HG03558 (cell line): ENCODE measurements around the gene PARVB.

Source experiments
- ATAC-seq: cut with Tn5 transposase; IDR thresholded peaks from one replicate; pipeline ENCODE4 v1.9.1; 2021; ENCODE audit warnings: moderate number of reproducible peaks; ENCODE audit not compliant: unreplicated experiment; ENCODE audit errors: extremely low read depth

Gene PARVB, protein sequence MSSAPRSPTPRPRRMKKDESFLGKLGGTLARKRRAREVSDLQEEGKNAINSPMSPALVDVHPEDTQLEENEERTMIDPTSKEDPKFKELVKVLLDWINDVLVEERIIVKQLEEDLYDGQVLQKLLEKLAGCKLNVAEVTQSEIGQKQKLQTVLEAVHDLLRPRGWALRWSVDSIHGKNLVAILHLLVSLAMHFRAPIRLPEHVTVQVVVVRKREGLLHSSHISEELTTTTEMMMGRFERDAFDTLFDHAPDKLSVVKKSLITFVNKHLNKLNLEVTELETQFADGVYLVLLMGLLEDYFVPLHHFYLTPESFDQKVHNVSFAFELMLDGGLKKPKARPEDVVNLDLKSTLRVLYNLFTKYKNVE

DNA sequence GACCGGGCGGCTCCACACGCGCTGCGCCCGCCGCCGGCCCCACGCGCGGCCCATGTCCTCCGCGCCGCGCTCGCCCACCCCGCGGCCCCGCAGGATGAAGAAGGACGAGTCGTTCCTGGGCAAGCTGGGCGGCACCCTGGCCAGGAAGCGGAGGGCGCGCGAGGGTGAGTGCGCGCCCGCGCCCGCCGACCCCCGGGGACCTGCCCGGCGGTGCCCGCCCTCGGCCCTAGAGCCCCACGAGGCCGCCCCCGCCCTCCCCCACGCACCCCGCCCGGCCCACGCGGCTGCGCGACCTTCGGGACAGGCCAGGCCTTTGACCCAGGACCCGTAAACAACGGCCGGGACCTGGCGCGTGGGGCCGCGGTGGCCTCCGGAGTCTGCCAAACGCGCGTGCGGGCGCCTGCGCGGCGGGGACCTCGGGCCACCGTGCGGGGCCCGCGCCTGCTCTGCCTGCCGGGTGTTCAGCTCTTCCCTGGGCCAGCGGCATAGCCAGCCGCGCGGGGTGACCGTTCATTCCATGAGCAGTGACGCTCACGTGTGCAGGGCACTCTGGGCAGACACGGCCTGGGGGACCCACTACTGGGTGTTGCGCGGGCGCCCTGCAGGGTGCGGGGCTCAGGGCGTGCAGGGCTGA is at the start of gene PARVB:
TSS of gene PARVB (plus strand) at position 15 of the 634 bp plus-strand sequence. CDS start at position 53, 38 bp downstream.
- no peak for ATAC-seq

DNA sequence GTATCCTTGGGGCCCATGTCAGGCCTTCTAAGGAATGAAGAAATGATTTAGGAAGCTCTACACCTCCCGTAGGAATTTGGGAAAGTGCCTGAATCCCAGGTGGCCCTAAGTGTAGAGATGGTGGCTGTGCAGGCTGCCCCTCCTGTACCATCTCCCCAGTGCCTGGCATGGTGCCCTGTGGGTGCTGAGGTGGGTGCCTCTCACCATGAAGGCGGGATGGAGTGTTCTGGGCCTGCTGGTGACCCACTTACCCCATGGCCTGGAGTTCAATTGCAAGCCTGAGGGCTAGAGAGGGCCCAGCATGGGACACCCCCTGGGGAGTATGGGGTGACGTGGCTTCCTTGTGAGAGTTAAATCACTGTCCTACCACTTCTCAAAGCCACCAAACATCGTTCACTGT is 49.1 kb upstream of the PARVB start:
- no peak for ATAC-seq

DNA sequence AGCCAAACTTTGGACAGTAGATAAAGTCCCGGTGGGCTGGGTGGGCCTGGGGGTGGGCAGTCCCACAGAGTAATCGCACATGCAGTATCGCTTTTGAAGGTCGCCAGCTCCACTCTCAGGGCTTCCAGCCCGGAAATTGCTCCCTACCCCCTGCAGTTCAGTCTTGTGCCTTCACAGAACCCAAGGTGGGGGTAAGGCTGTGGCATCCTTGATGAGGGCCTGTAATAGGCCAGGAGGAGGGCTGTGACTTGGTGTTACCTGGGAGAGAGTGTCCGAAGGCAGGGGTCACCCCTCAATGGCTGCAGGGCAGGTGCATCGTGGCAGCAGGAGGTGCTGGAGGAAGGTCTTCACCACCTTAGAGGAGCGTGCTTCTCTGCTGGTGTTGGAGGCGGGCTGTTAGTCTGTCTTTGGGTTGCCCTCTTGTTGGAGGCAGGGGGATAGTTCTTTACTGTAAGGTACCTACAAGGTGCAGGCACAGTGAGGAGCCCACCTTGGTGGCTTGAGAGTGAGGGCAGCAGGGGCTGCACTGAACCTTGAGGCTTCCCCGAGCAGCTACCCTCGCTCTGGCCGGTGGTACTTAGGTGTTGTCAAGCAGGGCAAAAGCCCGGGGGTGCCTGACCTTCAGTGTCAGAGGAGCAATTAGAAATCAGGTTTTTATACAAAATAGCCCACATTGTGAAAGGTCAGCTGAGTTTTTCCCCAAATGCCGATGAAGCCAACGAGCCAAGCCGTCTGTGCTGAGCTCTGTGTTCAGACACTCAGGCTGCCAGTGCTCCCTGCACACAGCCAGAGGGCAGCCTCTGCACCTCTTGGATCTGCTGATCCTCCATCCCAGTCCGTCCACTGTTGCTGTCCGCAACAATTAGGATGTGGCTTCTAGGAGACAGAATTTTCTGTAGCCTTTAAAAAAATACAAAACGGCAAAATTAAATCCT is 47.0 kb upstream of the PARVB start:
- ATAC-seq = no peak

DNA sequence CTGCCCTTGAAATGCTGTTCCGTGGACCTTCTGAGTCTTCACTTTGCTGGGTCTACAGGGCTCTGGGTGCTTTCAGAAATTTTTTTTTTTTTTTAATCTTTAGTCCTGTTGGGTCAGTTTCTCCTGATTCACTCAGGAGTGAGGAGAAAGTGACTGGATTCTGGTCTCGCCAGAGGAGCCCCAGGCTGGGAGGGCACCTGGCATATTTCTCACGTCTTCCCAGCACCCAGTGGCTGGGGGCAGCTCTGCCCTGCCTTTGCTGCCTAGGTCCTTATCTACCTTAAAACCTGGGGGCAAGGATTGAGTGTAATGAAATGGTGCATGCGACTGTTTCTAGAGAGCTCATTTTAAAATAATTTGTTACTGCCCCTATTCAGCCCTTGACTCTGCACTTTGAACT is 45.5 kb upstream of the PARVB start:
- ATAC-seq = no peak

DNA sequence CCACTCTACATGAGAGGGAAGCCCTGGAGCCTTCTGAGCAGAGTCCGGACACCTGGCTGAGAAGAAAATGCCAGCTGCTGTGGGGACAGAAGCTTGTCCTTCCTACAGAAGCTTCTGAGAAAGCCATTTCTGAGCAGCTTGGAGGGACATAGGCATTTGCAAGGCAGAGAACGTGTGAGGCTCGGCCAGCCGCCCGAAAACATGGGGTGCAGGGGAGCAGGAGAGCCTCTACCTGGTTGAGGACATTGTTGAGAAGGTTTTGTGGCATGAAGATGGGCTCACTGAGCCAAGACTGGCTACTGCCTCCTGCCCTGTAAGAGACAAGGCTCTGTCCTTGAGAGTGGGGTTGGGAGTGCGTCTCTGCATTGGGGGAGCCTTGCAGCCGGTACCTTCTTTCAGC is 43.5 kb upstream of the PARVB start:
- no peak for ATAC-seq

DNA sequence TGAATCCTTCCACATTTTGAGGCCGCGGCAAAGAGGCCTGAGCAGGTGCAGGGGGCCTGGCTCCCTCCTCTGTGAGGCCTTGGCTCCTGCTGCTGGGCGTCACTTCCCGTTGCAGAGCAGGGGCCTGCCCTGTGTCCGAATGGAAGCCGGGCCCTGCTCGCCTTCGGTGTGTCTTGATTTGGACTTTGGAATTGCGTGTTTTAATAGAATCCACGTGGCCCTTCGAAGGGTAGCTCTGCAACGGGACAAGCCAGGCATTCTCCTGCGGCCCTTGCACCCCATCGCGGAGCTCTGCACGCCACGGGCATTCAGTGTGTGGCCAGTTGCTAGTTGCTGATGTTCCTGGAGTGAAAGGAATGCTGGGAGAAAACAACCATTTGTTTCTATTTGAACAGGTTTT is 43.1 kb upstream of the PARVB start:
- no peak for ATAC-seq

DNA sequence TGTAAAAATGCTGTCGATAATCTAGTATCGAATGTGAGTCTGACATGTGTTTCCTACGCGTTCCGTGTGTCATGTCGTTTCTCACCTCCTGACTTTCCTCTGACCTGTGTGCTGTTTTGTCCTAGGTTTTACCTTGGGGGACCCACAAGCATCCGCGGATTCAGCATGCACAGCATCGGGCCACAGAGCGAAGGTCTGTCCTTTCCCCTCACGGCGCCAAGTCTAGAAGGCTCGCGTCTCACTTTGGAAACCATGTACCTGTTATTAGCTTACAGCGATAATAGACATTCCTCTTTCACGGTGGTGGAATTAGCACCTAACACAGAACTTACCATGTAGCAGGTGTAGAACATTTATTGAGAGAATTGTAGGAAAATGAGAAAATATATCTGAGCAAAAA is 40.3 kb upstream of the PARVB start:
- ATAC-seq = no peak

DNA sequence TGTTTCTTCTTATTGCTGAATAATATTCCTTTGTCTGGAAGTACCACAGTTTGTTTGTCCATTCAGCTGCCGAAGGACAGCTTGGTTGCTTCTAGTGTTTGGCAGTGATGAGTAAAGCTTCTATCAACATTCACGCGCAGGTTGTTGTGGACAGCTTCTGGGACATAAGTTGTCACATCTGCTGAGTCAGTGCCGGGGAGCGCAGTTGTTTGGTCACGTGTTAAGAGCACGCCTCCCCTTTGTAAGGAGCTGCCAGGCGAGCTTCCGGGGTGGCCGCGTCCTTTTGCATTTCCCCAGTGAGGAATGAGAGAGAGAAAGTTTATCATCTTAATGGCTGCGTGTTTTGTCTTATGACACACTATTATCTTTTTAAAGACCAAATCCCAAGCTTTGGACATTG is 38.6 kb upstream of the PARVB start:
- no peak for ATAC-seq

DNA sequence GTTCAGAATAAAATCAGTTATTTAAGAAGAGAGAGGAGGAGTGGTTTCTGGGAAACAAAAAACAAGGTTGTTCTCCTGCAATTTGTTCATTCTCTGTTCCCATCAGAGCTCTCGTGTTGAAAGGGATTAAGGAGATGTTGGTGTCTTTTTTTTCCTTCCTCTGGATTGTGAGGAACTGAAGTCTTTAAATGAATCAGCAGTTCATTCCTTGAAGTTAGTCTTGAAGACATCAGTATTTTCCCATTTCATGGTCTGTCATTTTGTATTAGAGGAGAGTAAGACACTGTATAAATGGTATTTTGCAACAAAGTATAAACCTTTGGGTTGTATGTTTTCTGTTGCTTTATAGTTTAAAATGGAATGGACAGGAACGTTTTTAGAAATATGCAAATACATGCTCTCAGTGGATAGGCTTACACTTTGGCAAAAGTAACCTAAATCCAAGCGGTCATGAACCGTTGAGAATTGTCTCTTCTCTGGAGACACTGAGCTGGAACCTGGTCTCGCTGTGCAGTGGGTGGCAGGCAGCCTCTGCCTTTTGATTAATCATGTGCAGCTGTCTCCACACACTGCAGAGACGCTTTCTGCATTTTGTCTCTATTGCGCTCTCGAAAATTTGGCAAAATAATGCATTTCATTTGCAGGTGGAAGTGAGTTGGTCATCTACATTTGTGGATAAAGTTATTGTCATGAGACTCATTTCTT is 35.8 kb upstream of the PARVB start:
- ATAC-seq = no peak

DNA sequence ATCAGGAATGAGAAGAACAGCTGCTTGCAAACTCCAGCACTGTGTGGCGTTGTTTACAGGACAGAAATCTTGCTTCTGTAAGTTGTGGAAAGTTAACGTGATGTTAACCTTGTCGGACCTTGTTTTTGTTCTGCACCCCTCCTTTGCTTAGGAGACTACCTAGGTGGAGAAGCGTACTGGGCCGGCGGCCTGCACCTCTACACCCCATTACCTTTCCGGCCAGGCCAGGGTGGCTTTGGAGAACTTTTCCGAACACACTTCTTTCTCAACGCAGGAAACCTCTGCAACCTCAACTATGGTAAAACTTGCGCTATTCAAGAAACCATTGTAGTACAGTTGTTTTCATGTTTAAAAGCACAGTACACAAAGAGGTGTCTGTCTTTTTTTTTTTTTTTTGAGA is 35.1 kb upstream of the PARVB start:
- no peak for ATAC-seq

DNA sequence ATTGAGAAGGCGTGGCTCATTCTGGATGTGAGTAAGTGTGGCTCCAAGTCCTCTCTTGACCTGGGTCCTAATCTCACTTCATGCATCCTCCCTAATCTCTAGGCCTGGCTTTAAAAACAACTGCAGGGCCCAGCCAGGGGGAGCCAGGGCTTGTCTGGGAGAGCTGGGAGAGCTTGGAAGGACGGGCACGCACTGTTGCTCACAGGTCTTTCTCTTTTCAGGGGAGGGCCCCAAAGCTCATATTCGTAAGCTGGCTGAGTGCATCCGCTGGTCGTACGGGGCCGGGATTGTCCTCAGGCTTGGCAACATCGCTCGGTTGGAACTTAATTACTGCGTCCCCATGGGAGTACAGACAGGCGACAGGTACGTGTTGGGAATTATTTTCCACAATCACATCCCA is 34.1 kb upstream of the PARVB start:
- no peak for ATAC-seq

DNA sequence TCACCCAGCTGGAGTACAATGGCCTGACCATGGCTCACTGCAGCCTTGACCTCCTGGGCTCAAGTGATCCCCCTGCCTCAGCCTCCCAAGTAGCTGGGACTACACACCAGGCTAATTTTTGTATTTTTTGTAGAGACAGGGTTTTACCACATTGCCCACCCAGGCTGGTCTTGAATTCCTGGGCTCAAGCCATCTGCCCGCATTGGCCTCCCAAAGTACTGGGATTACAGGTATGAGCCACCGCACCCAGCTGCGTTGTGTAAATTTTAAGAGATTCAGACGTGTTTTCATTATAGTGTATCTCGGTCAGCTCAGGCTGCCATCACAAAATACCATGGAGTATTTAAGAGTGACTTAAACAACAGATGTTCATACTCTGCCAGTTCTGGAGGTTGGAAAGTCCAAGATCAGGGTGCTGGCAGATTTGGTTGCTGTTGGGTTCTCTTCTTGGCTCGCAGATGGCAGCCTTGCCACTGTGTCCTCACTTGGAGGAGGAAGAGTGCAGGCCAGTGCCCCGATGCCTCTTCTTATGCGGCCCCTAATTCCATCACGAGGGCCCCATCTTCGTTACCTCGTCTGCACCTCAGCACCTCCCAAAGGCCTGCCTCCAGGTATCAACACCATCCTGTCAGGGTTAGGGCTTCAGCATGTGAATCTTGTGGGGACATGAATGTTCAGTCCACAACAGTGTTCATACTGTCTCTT is 32.6 kb upstream of the PARVB start:
- ATAC-seq = no peak

DNA sequence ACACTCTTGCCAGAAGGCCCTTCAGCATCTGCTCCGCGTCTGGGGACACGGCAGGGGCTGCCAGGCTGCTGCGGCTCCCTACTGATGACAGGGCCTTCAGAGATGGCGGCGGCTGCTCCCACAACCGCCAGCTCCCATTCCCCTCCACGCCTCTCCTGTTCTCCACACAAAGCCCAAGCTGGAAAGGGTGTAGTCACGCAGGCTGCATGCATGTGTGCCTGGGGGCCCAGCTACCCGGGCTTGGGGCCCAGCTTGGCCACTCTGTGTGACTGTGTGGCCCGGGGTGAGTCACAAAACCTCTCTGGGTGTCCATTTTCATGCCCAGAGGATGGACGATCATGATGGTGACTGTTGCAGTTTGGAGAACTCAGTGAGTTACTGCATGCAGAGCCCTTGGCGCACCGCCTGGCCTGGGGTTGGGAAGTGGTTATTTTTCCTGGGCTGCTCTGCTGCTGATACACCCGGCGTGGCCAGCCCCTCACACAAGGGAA is 31.7 kb upstream of the PARVB start:
- ATAC-seq = no peak

DNA sequence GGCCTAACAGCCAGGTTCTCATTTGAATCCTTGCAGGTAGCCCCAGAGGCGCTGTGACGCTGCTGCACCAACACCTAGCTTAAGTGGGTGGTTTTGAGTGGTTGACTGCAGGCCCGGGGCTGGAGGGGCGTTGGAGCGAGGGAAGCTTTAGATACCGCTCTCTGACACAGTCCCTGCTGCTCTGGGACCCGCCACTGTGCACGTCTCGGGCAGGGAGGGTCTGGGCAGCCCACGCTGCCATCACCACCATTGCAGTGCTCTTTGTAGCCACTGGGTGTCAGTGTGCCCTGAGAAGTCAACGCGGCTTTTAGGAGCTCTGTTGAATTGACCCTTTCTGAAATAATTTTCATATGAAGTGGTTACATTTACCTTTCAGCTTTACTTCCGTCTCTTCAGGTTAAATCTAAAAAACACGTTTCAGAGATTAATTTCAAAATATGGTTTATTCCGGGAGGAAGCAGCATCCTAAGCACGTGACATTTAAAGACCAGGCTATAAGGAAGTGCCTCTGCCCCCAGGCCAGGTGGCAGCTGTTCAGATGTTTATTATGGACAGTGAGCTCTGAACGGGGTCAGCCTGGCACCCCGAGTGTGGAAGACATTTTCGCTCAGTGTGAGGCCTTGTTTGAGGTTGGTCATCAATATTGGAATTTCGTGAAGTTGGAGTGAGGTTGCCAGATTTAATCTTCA is 30.9 kb upstream of the PARVB start:
- ATAC-seq = no peak

DNA sequence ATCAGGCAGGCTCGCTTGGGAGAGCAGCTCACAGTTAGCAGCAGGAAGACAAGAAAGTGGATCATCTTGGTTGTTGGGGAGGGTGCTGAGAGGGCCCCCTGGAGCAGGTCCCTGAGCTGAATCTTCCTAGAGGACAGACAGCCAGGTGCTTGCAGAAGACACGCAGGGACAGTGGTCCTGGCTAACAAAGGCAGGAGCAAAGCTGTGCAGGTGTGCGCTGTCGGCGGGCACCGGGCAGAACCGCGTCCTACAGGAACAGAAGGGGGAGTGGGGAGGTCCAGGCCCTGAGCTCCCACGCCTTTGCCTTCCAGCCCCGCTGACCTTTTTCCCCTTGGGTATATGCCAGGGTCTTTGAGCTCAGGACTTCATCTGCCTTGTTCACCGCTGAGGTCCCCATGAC is 30.1 kb upstream of the PARVB start:
- ATAC-seq = no peak

DNA sequence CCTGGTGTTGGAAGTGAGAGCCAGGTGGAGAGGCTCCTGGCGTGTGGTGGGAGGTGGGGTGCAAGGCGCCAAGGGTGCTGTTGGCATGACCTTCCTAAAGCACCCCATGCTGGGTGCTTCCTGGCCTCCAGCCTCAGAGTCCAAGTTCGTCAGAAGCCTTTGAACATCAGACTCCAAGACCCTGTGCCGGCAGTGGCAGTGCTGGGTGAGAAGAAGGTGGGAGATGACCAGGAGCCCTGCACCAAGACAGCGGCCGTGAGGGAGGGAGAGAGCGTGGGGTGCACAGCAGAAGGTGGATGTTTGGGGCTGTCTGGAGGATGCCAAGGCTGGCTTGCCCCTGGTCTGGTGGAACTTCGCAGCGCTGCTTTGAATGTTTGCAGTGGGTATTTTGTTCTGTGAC is 29.7 kb upstream of the PARVB start:
- no peak for ATAC-seq

DNA sequence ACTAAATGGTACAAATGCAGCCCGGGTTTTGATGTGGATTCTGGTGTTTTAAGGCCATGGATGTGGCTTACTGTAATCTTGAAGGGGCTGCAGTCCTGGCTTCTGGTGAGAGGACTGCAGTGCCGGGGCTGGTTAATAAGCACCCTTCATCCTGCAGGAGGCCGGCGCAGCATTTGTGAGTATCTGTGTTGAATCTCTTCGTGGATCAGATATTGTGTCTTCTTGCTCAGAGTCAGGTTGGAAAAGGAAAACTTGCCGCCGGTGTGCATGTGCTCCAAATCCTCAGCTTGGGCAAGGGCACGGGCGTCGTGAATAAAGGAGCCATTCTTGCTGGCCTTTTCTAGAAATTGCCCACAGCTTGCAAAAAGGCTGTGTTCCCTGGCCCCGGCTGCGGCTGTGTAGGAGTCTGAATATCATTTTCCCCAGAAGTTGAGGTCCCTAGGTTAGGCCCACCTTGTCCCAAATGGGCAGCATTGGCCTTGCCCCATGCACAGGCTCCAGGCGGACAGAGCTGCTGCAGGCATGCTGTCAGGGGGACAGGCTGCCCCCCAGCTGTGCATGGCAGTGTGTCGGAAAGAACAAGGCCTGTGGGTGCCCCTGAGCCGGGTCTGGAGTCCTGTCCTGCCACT is 28.9 kb upstream of the PARVB start:
- ATAC-seq = no peak

DNA sequence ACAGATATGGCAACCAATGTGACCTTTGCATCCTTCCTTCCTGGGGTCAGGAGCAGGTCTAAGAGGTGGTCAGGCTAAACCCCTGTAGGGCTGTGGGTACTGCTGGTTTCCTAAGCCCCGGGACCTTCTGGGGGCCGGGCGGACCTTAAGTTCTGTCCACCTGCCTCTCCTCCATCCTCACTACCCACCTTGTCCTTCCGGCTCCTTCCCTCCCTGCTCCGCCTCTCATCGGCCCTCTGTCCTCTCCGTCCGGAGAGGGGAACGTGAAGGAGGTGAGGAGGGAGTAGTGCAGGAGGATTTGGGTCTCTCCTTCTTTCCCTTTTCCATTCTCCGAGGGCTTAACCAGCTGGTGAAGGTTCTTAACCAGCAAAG is 28.3 kb upstream of the PARVB start:
- ATAC-seq = no peak
